Fibroblast of mammary gland (primary cell): ENCODE results near the gene ARHGAP22.

ENCODE experiments used
- DNase-seq: peaks from one replicate; pipeline ENCODE4 v3.0.0-alpha.2; 2010; ENCODE audit warnings: low read depth
- H3K4me3 ChIP-seq: 2 replicates; pipeline ENCODE4 v1.5.1; 2011; ENCODE audit warnings: low read depth, mild to moderate bottlenecking, low read length, moderate library complexity; ENCODE audit not compliant: control insufficient read depth
- CTCF ChIP-seq: conservative IDR thresholded peaks from 2 replicates; pipeline ENCODE4 v1.5.1; 2011; ENCODE audit warnings: low read depth, low read length, inconsistent platforms; ENCODE audit not compliant: control insufficient read depth, insufficient read depth

The ARHGAP22 gene

GRCh38 chr10:48555310-48556042, 49.4 kb downstream of the ARHGAP22 start:
- no peak for DNase-seq
- TF ChIP-seq CTCF = no peak
- no peak overlapping the region for H3K4me3 ChIP-seq

GRCh38 chr10:48554656-48555055, 50.2 kb downstream of the ARHGAP22 start:
- H3K4me3 ChIP-seq = no peak overlapping the region
- TF ChIP-seq CTCF = no peak
- DNase-seq = no peak

GRCh38 chr10:48554246-48554645, 50.6 kb downstream of the ARHGAP22 start:
- no peak for TF ChIP-seq CTCF
- H3K4me3 ChIP-seq = no peak overlapping the region
- no peak for DNase-seq

- no peak for DNase-seq
- no peak overlapping the region for H3K4me3 ChIP-seq
- TF ChIP-seq CTCF = no peak
Observed at GRCh38 chr10:48552946-48553564, 51.8 kb downstream of the ARHGAP22 start.

- DNase-seq = peak; percentile 57
- no peak overlapping the region for H3K4me3 ChIP-seq
- peak; percentile 59 for TF ChIP-seq CTCF
Observed at GRCh38 chr10:48551861-48552591, 52.8 kb downstream of the ARHGAP22 start.

GRCh38 chr10:48550977-48551376, 53.9 kb downstream of the ARHGAP22 start:
- no peak overlapping the region for H3K4me3 ChIP-seq
- TF ChIP-seq CTCF = no peak
- no peak for DNase-seq
